SK-N-SH (cell line): ENCODE measurements around the gene TYW1B.
"Not testable (repeated sequence)": the region's sequence is repeated elsewhere in the genome, so short reads cannot be mapped to it uniquely, and the experiment has no call there.

Experiments
- CTCF ChIP-seq: fragments of 200-600 bp; sonication (generic); IDR thresholded peaks from 2 replicates; pipeline ENCODE4 v1.6.1; 2017; ENCODE audit warnings: antibody characterized with exemption, mild to moderate bottlenecking, moderate library complexity
- MXI1 ChIP-seq: IDR thresholded peaks from 2 replicates; pipeline ENCODE4 v1.6.1; 2012; ENCODE audit warnings: mild to moderate bottlenecking, low read depth, low read length, improper control_type of control experiment
- PBX3 ChIP-seq: IDR thresholded peaks from 2 replicates; pipeline ENCODE4; 2012
- RAD21 ChIP-seq: IDR thresholded peaks from 2 replicates; pipeline ENCODE4 v1.6.1; 2012; ENCODE audit warnings: mild to moderate bottlenecking, low read length

- TF ChIP-seq CTCF, MXI1, RAD21, PBX3: not testable (repeated sequence)
Observed at GRCh38 chr7:72867591-72867990, 39.6 kb upstream of the TYW1B start.
